Stomach (tissue), 4 donors: ENCODE data around the gene SIGLEC6.

Experiments used
- POLR2AphosphoS5 ChIP-seq, 3 donors: sonication (generic); formaldehyde crosslinking; IDR thresholded peaks; one replicate each; pipeline ENCODE4 v1.6.1; 2016; ENCODE audit warnings: antibody characterized with exemption in 3 of 3
- TF ChIP-seq, protein P1 (sequence below), 7 experiments: fragments of 450-650 bp in 4 of 7; fragments of 200-600 bp in 3 of 7; sonication (generic) in 3 of 7; IDR thresholded peaks; one replicate each; pipeline ENCODE4 v1.5.1; 2016 to 2019; ENCODE audit warnings: antibody characterized with exemption in 7 of 7, control low read depth in 2 of 7, mild to moderate bottlenecking in 1 of 7

DNA sequence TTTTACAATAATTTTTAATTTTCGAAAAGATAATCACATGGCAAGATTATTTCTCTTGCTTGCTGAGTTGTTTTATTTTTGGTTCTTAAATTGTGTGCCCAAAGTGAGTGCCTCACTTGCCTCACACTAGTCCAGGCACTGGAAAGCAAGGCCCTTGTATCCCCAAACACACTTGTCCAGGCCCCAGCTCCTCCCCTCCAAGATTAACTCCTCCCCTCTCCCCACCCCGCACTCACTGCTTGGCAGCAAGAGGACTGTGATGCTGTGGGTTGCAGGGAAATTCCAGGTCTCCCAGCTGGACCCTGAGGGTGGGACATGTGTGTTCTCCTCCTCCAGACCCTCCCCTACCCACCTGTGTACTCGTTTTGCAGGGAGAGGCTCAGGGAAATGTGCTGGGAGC, 33.8 kb downstream of the SIGLEC6 start:
- TF ChIP-seq, protein P1, sequence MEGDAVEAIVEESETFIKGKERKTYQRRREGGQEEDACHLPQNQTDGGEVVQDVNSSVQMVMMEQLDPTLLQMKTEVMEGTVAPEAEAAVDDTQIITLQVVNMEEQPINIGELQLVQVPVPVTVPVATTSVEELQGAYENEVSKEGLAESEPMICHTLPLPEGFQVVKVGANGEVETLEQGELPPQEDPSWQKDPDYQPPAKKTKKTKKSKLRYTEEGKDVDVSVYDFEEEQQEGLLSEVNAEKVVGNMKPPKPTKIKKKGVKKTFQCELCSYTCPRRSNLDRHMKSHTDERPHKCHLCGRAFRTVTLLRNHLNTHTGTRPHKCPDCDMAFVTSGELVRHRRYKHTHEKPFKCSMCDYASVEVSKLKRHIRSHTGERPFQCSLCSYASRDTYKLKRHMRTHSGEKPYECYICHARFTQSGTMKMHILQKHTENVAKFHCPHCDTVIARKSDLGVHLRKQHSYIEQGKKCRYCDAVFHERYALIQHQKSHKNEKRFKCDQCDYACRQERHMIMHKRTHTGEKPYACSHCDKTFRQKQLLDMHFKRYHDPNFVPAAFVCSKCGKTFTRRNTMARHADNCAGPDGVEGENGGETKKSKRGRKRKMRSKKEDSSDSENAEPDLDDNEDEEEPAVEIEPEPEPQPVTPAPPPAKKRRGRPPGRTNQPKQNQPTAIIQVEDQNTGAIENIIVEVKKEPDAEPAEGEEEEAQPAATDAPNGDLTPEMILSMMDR (IDR thresholded peaks at IDR 0.05): no peak
- no peak for TF ChIP-seq POLR2AphosphoS5 (IDR thresholded peaks at IDR 0.05)
